Esophagus squamous epithelium (tissue), 5 donors: ENCODE measurements around the gene DMKN. TPM values are rescaled to one million over a fixed set of nuclear protein-coding genes. Genes with fewer than 3 reads are reported as not detected.
A peak's percentile ranks its signal among the peaks of the same experiment; 100 is the strongest.

Experiments used
- DNase-seq: peaks from one replicate; lab custom pipeline; 2025; lab: John Stamatoyannopoulos, UW
- H3K27ac ChIP-seq, 4 donors: fragments of 200-600 bp; sonication (generic); one replicate each; pipeline ENCODE4 v1.5.1; 2016 to 2019; ENCODE audit warnings: mild to moderate bottlenecking in 1 of 4
- H3K27me3 ChIP-seq, 4 donors: fragments of 200-600 bp; sonication (generic); 1 replicate in 3 of 4; 2 replicates in 1 of 4; pipeline versions ENCODE4 v1.5.1 to v1.6.0; 2017 to 2021; ENCODE audit warnings: antibody characterized with exemption in 1 of 4
- H3K36me3 ChIP-seq, 3 donors: fragments of 200-600 bp; sonication (generic); one replicate each; pipeline ENCODE4 v1.5.1; 2016 to 2019
- H3K4me1 ChIP-seq, 3 donors: fragments of 200-600 bp; sonication (generic); one replicate each; pipeline ENCODE4 v1.5.1; 2017 to 2019
- H3K4me3 ChIP-seq, 4 donors: fragments of 200-600 bp; sonication (generic); 1 replicate in 3 of 4; 2 replicates in 1 of 4; pipeline ENCODE4 v1.5.1; 2016 to 2019; ENCODE audit warnings: mild to moderate bottlenecking in 2 of 4, moderate library complexity in 1 of 4
- H3K9me3 ChIP-seq, 3 donors: fragments of 200-600 bp; sonication (generic); one replicate each; pipeline ENCODE4 v1.5.1; 2016 to 2019
- CTCF ChIP-seq, 6 experiments: fragments of 450-650 bp in 4 of 6; fragments of 200-600 bp in 2 of 6; sonication (generic) in 2 of 6; IDR thresholded peaks; one replicate each; pipeline ENCODE4 v1.5.1; 2016 to 2019; ENCODE audit warnings: antibody characterized with exemption in 6 of 6, mild to moderate bottlenecking in 4 of 6, moderate library complexity in 4 of 6
- POLR2A ChIP-seq, 4 donors: fragments of 450-650 bp; IDR thresholded peaks; one replicate each; pipeline ENCODE4 v1.6.1; 2017; ENCODE audit warnings: antibody characterized with exemption in 4 of 4, mild to moderate bottlenecking in 4 of 4, moderate library complexity in 3 of 4
- WGBS, 2 donors: methylation state at CpG; one replicate each; pipeline ENCODE4 v1.1.5; 2018; 5-methylcytosine and 5-hydroxymethylcytosine counted together
- intact Hi-C: fragments of 100-400 bp; cut with DNase I; formaldehyde crosslinking; loops from one replicate; pipeline ENCODE4 v1.15.0; 2022
- total RNA-seq, 4 donors: library from RNA; depleted of rRNA; stranded (reverse); fragments of >200 nt; gene quantifications; one replicate each; pipeline ENCODE4 v1.1.0, GENCODE V29; 2016
- donor health status: DM: yes; HTN: yes; CAD: no.

DMKN gene
- total RNA-seq, 4 donors from 2014 or later: 81.6 to 449 (median 257) TPM

- H3K27me3 ChIP-seq: peaks cover 0 to 59% (median 4%) of the 10 kb centered on the region in 4 donors
- 5 to 6% methylated on average over 21 to 26 of the region's 60 CpGs for WGBS, 2 donors
- no peaks in the 10 kb centered on the region for H3K36me3 ChIP-seq
- no peaks in the 10 kb centered on the region for H3K9me3 ChIP-seq
- TF ChIP-seq CTCF (IDR thresholded peaks at IDR 0.05) (no peak), POLR2A (IDR thresholded peaks at IDR 0.05) (no peak)
- DNase-seq: no peak
- peaks cover 6 to 15% (median 13%) of the 10 kb centered on the region in 3 donors for H3K4me1 ChIP-seq
- intact Hi-C loops: no loop called here
- no peak overlapping the region for H3K27ac ChIP-seq
- peak overlapping the region; percentile 7 to 57 (median 38) for H3K4me3 ChIP-seq
These were observed 44.3 kb upstream of the DMKN start for GRCh38 chr19:35557539-35558399.

- H3K4me1 ChIP-seq: peaks cover 6 to 15% (median 13%) of the 10 kb centered on the region in 3 donors
- H3K27ac ChIP-seq: no peak overlapping the region
- no peaks in the 10 kb centered on the region for H3K9me3 ChIP-seq
- TF ChIP-seq POLR2A (IDR thresholded peaks at IDR 0.05) (no peak), CTCF (IDR thresholded peaks at IDR 0.05) (no peak)
- H3K4me3 ChIP-seq: no peak overlapping the region
- DNase-seq: no peak
- peaks cover 0 to 51% (median 4%) of the 10 kb centered on the region in 4 donors for H3K27me3 ChIP-seq
- intact Hi-C loops: no loop called here
- no peaks in the 10 kb centered on the region for H3K36me3 ChIP-seq
- 77 to 81% methylated on average over 8 to 12 of the region's 16 CpGs for WGBS, 2 donors
These were observed 43.5 kb upstream of the DMKN start for GRCh38 chr19:35556846-35557538.

GRCh38 chr19:35556025-35556590 lies 42.7 kb upstream of the DMKN start:
- no peak for DNase-seq
- intact Hi-C loops: no loop called here
- Histone ChIP-seq H3K4me1 (peaks cover 6 to 15% (median 13%) of the 10 kb centered on the region in 3 donors), H3K9me3 (no peaks in the 10 kb centered on the region), H3K27ac (no peak overlapping the region), H3K27me3 (peaks cover 0 to 42% (median 4%) of the 10 kb centered on the region in 4 donors), H3K36me3 (peaks cover 0 to 5% (median 0%) of the 10 kb centered on the region in 3 donors), H3K4me3 (no peak overlapping the region)
- TF ChIP-seq CTCF (IDR thresholded peaks at IDR 0.05) (no peak), POLR2A (IDR thresholded peaks at IDR 0.05) (no peak)
- WGBS, 2 donors: 85 to 86% methylated on average over 9 of the region's 9 CpGs

GRCh38 chr19:35555301-35556005 lies 42.0 kb upstream of the DMKN start:
- Histone ChIP-seq H3K27me3 (peaks cover 0 to 36% (median 4%) of the 10 kb centered on the region in 4 donors), H3K4me1 (peaks cover 6 to 15% (median 13%) of the 10 kb centered on the region in 3 donors), H3K27ac (no peak overlapping the region), H3K36me3 (peaks cover 0 to 11% (median 6%) of the 10 kb centered on the region in 3 donors), H3K4me3 (no peak overlapping the region), H3K9me3 (no peaks in the 10 kb centered on the region)
- no peak for TF ChIP-seq POLR2A (IDR thresholded peaks at IDR 0.05)
- TF ChIP-seq CTCF (IDR thresholded peaks at IDR 0.05): no peak
- intact Hi-C loops: no loop called here
- DNase-seq: no peak
- 30 to 68% methylated on average over 5 to 17 of the region's 30 CpGs for WGBS, 2 donors
